D721Med (cell line): Measurements from ENCODE around the gene SCAPER.

Experiments
- DNase-seq: peaks from one replicate; pipeline ENCODE4 v3.0.0; 2011; ENCODE audit warnings: low spot score; ENCODE audit not compliant: insufficient read length
- FAIRE-seq: peaks from 2 replicates; lab custom pipeline; 2011; peaks lifted over from hg19 to GRCh38; lab: Jason Lieb, UNC
- TF ChIP-seq, protein P1 (sequence below): IDR thresholded peaks from 2 replicates; pipeline ENCODE4 v1.5.1; 2012; ENCODE audit warnings: mild to moderate bottlenecking, control low read depth; ENCODE audit not compliant: insufficient read depth; ENCODE audit errors: missing control alignments

The SCAPER gene

DNA sequence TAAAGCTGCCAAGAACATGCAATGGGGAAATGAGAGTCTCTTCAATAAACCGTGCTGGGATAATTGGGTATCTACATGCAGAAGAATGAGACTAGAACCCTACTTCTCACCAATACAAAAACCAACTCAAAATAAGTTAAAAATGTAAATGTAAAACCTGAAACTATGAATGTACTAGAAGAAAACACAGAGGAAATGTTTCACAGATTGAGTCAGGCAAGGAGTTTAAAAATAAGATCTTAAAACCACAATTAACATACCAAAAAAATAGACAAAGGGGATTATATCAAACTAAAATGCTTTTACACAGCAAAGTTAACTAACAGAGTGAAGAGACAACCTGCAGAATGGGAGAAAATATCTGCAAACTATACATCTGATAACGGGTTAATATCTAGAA is 478.2 kb downstream of the SCAPER start:
- TF ChIP-seq, protein P1, sequence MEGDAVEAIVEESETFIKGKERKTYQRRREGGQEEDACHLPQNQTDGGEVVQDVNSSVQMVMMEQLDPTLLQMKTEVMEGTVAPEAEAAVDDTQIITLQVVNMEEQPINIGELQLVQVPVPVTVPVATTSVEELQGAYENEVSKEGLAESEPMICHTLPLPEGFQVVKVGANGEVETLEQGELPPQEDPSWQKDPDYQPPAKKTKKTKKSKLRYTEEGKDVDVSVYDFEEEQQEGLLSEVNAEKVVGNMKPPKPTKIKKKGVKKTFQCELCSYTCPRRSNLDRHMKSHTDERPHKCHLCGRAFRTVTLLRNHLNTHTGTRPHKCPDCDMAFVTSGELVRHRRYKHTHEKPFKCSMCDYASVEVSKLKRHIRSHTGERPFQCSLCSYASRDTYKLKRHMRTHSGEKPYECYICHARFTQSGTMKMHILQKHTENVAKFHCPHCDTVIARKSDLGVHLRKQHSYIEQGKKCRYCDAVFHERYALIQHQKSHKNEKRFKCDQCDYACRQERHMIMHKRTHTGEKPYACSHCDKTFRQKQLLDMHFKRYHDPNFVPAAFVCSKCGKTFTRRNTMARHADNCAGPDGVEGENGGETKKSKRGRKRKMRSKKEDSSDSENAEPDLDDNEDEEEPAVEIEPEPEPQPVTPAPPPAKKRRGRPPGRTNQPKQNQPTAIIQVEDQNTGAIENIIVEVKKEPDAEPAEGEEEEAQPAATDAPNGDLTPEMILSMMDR = no peak
- FAIRE-seq (no peak), DNase-seq (no peak)

DNA sequence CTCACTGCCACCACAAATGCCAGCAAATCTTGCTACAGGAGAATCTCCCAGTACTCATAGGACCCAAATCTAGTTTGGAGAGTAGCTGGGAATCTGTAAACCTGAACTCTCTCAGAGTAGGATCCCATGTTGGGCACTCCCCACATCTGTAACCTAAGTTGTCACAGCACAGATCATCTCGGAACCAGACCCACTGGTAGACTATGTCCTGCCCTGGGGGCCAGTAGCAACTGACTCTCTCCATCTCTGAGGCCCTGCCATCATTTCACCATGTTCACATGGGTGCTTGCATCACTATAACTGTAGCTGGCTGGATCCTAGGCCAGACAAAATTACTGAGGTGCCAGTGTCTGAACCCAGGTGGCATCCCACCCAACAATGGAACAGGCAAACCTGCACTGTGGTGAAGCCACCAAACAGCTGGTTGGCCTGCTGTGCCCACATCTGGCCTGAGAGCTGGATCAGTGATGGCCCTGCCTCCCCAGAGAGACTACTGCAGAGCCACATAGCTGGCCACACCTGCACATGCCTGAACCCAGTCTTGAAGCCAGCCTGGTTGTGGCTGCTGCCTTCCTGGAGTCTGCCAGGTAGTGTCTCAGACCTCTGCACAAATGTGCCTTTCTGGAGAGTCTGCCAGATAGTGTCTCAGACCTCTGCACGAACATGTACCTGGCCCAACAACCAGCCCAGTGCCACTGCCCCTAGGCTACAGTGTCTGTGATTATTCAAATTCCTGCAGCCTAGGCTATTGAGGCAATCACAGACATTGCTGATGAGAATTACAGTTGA is 486.6 kb downstream of the SCAPER start:
- TF ChIP-seq, protein P1 = no peak
- no peak for DNase-seq
- FAIRE-seq = no peak

DNA sequence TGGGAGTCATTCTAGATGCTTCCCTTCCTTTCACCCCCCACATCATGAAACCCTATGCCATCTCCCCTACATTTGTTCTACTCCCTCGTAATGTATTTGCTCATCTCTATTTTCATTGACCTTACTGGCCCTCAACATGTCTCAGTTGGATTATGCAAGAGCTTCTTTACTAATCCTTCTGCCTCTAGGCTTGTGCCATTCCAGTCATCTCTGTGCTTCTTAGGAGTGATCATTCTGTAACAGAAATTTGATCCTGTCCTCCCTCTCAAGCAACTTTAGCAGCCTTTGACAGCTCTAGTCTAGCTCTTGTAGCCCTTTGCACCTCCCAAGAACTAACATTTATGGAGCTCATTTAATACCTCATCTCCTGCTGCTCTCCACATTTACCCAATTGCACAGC is 503.9 kb downstream of the SCAPER start:
- TF ChIP-seq, protein P1 = no peak
- FAIRE-seq (no peak), DNase-seq (no peak)

DNA sequence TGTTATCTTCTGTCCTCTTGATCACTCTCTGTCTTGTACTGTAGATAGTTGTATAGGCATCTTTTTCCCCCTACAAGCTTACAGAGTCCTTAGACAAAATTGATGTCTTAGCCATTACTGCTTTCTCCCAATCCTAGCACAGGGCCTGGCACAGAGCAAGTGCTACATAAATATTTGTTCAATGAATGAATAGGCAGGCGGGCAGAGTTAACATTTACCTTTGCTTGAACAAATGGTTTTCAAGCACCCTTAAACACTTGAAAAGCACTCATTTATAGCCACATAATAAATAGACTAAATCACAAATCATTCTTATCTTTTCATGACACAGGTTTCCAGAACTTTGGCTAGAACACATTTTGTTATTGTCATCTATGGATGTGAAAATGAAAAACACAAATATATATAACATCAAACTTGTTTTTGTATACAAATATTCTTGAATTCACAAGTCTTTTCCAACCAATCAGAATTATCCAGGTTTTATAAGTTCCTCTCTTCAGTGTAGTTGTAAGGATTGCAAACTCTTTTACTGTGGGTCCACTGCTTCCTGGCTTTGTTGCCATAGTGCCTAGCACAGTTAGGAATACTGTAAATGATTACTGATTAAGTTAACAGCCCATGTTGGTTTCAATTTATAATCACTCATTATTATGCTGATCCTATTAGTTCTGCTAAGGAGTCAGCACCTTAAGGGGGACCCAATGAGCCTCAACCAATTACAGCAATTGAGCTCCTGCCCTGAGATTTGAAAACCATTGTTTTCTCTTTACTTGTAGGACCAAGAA is 506.6 kb downstream of the SCAPER start:
- TF ChIP-seq, protein P1 = no peak
- DNase-seq (peak; percentile 18), FAIRE-seq (peak; percentile 86)

DNA sequence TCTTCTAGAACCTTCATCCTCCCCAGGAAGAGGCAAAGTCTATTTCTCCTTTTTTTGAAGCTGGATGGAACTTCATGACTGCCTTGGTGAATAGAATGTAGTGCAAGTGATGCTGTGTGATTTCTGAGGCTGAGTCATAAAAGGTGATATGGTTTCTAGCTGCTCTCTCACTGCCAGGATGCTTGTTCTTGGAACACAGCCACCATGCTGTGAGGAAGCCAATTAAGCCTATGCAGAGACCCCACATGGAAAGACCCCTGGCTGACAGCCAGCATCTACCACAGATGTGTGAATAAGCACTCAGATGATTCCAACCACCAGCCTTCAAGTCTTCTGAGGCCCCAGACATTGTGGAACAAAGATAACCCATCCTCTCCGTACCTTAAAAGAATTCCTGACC is 511.5 kb downstream of the SCAPER start:
- FAIRE-seq (no peak), DNase-seq (no peak)
- TF ChIP-seq, protein P1 = no peak

DNA sequence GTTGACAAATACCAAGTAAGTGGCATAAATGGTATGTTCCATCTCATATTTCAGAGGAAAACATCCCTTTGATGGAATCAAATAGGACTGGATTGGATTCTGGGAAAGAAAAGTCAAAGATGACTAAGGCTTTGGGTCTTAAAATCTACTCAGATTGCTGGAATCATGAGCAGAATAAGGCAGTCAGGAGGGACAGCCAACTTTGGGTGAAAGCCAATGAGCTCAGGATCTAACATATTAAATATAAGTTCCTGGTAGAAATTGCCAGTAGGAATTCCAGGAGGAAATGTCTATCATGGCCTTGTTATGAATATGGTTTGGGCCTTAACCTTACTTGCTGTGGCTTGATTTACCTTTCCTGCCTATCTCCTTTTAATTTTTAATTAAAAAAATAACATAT is 513.3 kb downstream of the SCAPER start:
- DNase-seq = no peak
- TF ChIP-seq, protein P1 = no peak
- no peak for FAIRE-seq
